ENCODE results near the gene BABAM2. TPM values are rescaled to one million over a fixed set of nuclear protein-coding genes. Genes with fewer than 3 reads are reported as not detected.

The BABAM2 gene
- total RNA-seq, 4 donors from 2014 or later = 33.3 to 48.9 (median 37.9) TPM

GRCh38 chr2:28233164-28233676 is 342.7 kb downstream of the BABAM2 start:
- Histone ChIP-seq H3K27ac (peak overlapping the region; percentile 67 to 85 (median 78)), H3K9me3 (no peaks in the 10 kb centered on the region), H3K36me3 (peaks cover 0 to 5% (median 0%) of the 10 kb centered on the region in 4 donors), H3K4me1 (peaks cover 18 to 29% (median 21%) of the 10 kb centered on the region in 4 donors), H3K27me3 (no peaks in the 10 kb centered on the region), H3K4me3 (no peak overlapping the region)
- 26 to 34% methylated on average over 6 of the region's 6 CpGs for WGBS, 2 donors (ENCODE audit: low coverage in 1 of 2)
- TF ChIP-seq POLR2A (IDR thresholded peaks at IDR 0.05) = no peak
- TF ChIP-seq POLR2AphosphoS5 (IDR thresholded peaks at IDR 0.05) = no peak
- TF ChIP-seq CTCF (IDR thresholded peaks at IDR 0.05) = no peak
- TF ChIP-seq EP300 (IDR thresholded peaks at IDR 0.05; ENCODE audit: low read depth) = no peak
- DNase-seq = no peak
- intact Hi-C loops (cut with DNase I; ENCODE audit: low total_unique reads) (no loop called here), in situ Hi-C loops (cut with MboI; ENCODE audit: low pct_ligation_motif_present in 1 of 4, low pct_unique_long_range_greater_than_20kb in 1 of 4, low sequenced_read_pairs in 3 of 4) (no loop called here)

- TF ChIP-seq CTCF (IDR thresholded peaks at IDR 0.05) (no peak), EP300 (IDR thresholded peaks at IDR 0.05; ENCODE audit: low read depth) (no peak), POLR2A (IDR thresholded peaks at IDR 0.05) (no peak)
- WGBS, 2 donors (ENCODE audit: low coverage in 1 of 2) = 75% methylated on average over 2 of the region's 2 CpGs
- no peak for DNase-seq
- H3K27me3 ChIP-seq = no peaks in the 10 kb centered on the region
- H3K27ac ChIP-seq = no peak overlapping the region
- no peak overlapping the region for H3K4me3 ChIP-seq
- intact Hi-C loops (cut with DNase I; ENCODE audit: low total_unique reads) (no loop called here), in situ Hi-C loops (cut with MboI; ENCODE audit: low pct_ligation_motif_present in 1 of 4, low pct_unique_long_range_greater_than_20kb in 1 of 4, low sequenced_read_pairs in 3 of 4) (no loop called here)
- H3K36me3 ChIP-seq = peaks cover 0 to 5% (median 0%) of the 10 kb centered on the region in 4 donors
- no peaks in the 10 kb centered on the region for H3K9me3 ChIP-seq
- H3K4me1 ChIP-seq = peaks cover 18 to 29% (median 21%) of the 10 kb centered on the region in 4 donors
Measured at GRCh38 chr2:28234807-28235206, 344.3 kb downstream of the BABAM2 start.

- in situ Hi-C loops (cut with MboI; ENCODE audit: low pct_ligation_motif_present in 1 of 4, low pct_unique_long_range_greater_than_20kb in 1 of 4, low sequenced_read_pairs in 3 of 4) (no loop called here), intact Hi-C loops (cut with DNase I; ENCODE audit: low total_unique reads) (no loop called here)
- H3K4me3 ChIP-seq = no peak overlapping the region
- TF ChIP-seq EP300 (IDR thresholded peaks at IDR 0.05; ENCODE audit: low read depth) = no peak
- no peak for TF ChIP-seq POLR2AphosphoS5 (IDR thresholded peaks at IDR 0.05)
- TF ChIP-seq CTCF (IDR thresholded peaks at IDR 0.05) = no peak
- no peak for TF ChIP-seq POLR2A (IDR thresholded peaks at IDR 0.05)
- H3K27me3 ChIP-seq = no peaks in the 10 kb centered on the region
- no peak overlapping the region for H3K27ac ChIP-seq
- H3K36me3 ChIP-seq = peaks cover 0 to 5% (median 0%) of the 10 kb centered on the region in 4 donors
- 77 to 79% methylated on average over 1 of the region's 1 CpG for WGBS, 2 donors (ENCODE audit: low coverage in 1 of 2)
- no peak for DNase-seq
- no peaks in the 10 kb centered on the region for H3K9me3 ChIP-seq
- no peaks in the 10 kb centered on the region for H3K4me1 ChIP-seq
Measured at GRCh38 chr2:28239207-28239606, 348.7 kb downstream of the BABAM2 start.

- no peaks in the 10 kb centered on the region for H3K4me1 ChIP-seq
- in situ Hi-C loops (cut with MboI; ENCODE audit: low pct_ligation_motif_present in 1 of 4, low pct_unique_long_range_greater_than_20kb in 1 of 4, low sequenced_read_pairs in 3 of 4) (no loop called here), intact Hi-C loops (cut with DNase I; ENCODE audit: low total_unique reads) (no loop called here)
- peaks cover 0 to 5% (median 0%) of the 10 kb centered on the region in 4 donors for H3K36me3 ChIP-seq
- H3K9me3 ChIP-seq = no peaks in the 10 kb centered on the region
- H3K27ac ChIP-seq = no peak overlapping the region
- no peak for DNase-seq
- H3K4me3 ChIP-seq = no peak overlapping the region
- TF ChIP-seq POLR2AphosphoS5 (IDR thresholded peaks at IDR 0.05) = no peak
- TF ChIP-seq POLR2A (IDR thresholded peaks at IDR 0.05) = no peak
- TF ChIP-seq CTCF (IDR thresholded peaks at IDR 0.05) = no peak
- TF ChIP-seq EP300 (IDR thresholded peaks at IDR 0.05; ENCODE audit: low read depth) = no peak
- 99 to 100% methylated on average over 2 of the region's 2 CpGs for WGBS, 2 donors (ENCODE audit: low coverage in 1 of 2)
- no peaks in the 10 kb centered on the region for H3K27me3 ChIP-seq
Measured at GRCh38 chr2:28240937-28241336, 350.4 kb downstream of the BABAM2 start.

All from transverse colon (tissue), 4 donors.